IgD-negative memory B cell (primary cell): ENCODE data around the gene DLX6. TPM values are rescaled to one million over a fixed set of nuclear protein-coding genes. Genes with fewer than 3 reads are reported as not detected.
"Not testable (repeated sequence)": the region's sequence is repeated elsewhere in the genome, so short reads cannot be mapped to it uniquely, and the experiment has no call there.

Experiments used
- H3K27ac Mint-ChIP-seq, 3 donors: one replicate each; pipeline ENCODE4 v1.8.0; 2020 to 2022; ENCODE audit warnings: mild to moderate bottlenecking in 3 of 3, mixed read lengths in 3 of 3, moderate library complexity in 1 of 3
- H3K27me3 Mint-ChIP-seq: one replicate; pipeline ENCODE4 v1.8.0; 2021; ENCODE audit warnings: mixed read lengths
- H3K36me3 Mint-ChIP-seq: one replicate; pipeline ENCODE4 v1.8.0; 2020; ENCODE audit warnings: mild to moderate bottlenecking, mixed read lengths
- H3K4me1 Mint-ChIP-seq, 3 donors: one replicate each; pipeline ENCODE4 v1.8.0; 2020 to 2022; ENCODE audit warnings: mixed read lengths in 3 of 3, mild to moderate bottlenecking in 1 of 3
- H3K4me3 Mint-ChIP-seq, 4 donors: one replicate each; pipeline ENCODE4 v1.8.0; 2020 to 2022; ENCODE audit warnings: mild to moderate bottlenecking in 4 of 4, mixed read lengths in 4 of 4, moderate library complexity in 3 of 4
- H3K9me3 Mint-ChIP-seq, 3 donors: one replicate each; pipeline ENCODE4 v1.8.0; 2020 to 2021; ENCODE audit warnings: mixed read lengths in 3 of 3, mild to moderate bottlenecking in 1 of 3
- polyA plus RNA-seq: library from polyadenylated mRNA; unstranded; fragments of 300-500 nt; fragmentation: Illumina TruSeq; gene quantifications from one replicate; pipeline ENCODE4 v1.2.3, GENCODE V29; 2021

The DLX6 gene
- polyA plus RNA-seq, 1 donor from 2014 or later = not detected

- H3K4me1 Mint-ChIP-seq = peaks cover 3 to 7% (median 5%) of the 10 kb centered on the region in 3 donors
- H3K4me3 Mint-ChIP-seq = no peak overlapping the region
- no peak overlapping the region for H3K27ac Mint-ChIP-seq
- H3K27me3 Mint-ChIP-seq = peaks cover 74% of the 10 kb centered on the region
- peaks cover 2% of the 10 kb centered on the region for H3K36me3 Mint-ChIP-seq
- H3K9me3 Mint-ChIP-seq = peaks cover 0 to 8% (median 0%) of the 10 kb centered on the region in 3 donors
These were observed 15.2 kb downstream of the DLX6 start for GRCh38 chr7:97020601-97020995.

GRCh38 chr7:97020996-97021746 is 15.8 kb downstream of the DLX6 start:
- Mint-ChIP-seq H3K9me3 (peaks cover 0 to 8% (median 0%) of the 10 kb centered on the region in 3 donors), H3K4me3 (no peak overlapping the region), H3K36me3 (peaks cover 2% of the 10 kb centered on the region), H3K4me1 (peaks cover 8 to 10% (median 8%) of the 10 kb centered on the region in 3 donors), H3K27me3 (peaks cover 75% of the 10 kb centered on the region), H3K27ac (no peak overlapping the region)

- Mint-ChIP-seq H3K36me3 (peaks cover 2% of the 10 kb centered on the region), H3K9me3 (peaks cover 0 to 8% (median 0%) of the 10 kb centered on the region in 3 donors), H3K4me1 (peaks cover 11 to 15% (median 14%) of the 10 kb centered on the region in 3 donors), H3K27ac (peak overlapping the region in 2 of 3 donors; percentile 55 to 79), H3K4me3 (no peak overlapping the region), H3K27me3 (peaks cover 77% of the 10 kb centered on the region)
These were observed 16.6 kb downstream of the DLX6 start for GRCh38 chr7:97021747-97022490.

DNA sequence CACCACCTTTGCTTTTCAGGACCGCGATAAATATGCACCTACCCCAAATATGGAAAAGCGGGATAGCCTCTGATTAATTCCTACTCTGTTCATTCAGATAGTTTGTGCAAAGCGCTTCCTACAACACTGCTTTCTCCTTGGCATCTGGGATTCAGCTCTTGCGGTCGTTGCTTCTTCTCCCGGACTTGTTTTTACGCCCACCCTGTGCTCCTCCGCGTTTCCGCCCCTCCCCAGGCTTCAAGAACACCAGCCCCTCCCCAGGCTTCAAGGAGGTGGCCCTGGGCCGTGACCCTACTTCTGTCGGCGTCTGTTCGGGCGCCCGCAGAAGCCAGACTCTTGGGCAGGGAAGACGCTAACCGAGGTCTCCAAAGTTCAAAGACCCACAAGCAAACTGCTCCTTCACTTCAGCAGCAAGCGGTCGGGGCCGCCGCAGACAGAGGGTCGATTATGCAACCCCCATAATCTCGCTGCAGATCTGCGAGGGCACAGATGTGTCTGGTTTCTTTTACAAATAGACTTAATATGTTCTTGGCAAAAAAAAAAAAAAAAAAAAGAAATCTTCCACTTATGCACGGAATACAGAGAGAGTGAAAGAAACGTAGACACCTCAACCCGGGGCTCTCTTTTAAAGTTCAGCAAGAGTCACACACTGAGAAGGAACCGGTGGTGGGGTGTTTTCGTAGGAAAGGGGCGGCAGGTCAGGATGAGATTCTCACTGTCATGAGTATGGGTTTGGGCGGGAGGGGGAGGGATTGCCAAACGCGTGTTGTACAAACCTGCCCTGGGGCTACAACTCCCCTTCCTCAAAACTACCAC is 17.3 kb downstream of the DLX6 start:
- peaks cover 14 to 21% (median 19%) of the 10 kb centered on the region in 3 donors for H3K4me1 Mint-ChIP-seq
- H3K9me3 Mint-ChIP-seq = peaks cover 0 to 8% (median 0%) of the 10 kb centered on the region in 3 donors
- H3K36me3 Mint-ChIP-seq = peaks cover 2% of the 10 kb centered on the region
- H3K4me3 Mint-ChIP-seq = peak overlapping the region in 1 of 4 donors; percentile 21
- peak overlapping the region in 2 of 3 donors; percentile 32 to 79 for H3K27ac Mint-ChIP-seq
- peaks cover 78% of the 10 kb centered on the region for H3K27me3 Mint-ChIP-seq

DNA sequence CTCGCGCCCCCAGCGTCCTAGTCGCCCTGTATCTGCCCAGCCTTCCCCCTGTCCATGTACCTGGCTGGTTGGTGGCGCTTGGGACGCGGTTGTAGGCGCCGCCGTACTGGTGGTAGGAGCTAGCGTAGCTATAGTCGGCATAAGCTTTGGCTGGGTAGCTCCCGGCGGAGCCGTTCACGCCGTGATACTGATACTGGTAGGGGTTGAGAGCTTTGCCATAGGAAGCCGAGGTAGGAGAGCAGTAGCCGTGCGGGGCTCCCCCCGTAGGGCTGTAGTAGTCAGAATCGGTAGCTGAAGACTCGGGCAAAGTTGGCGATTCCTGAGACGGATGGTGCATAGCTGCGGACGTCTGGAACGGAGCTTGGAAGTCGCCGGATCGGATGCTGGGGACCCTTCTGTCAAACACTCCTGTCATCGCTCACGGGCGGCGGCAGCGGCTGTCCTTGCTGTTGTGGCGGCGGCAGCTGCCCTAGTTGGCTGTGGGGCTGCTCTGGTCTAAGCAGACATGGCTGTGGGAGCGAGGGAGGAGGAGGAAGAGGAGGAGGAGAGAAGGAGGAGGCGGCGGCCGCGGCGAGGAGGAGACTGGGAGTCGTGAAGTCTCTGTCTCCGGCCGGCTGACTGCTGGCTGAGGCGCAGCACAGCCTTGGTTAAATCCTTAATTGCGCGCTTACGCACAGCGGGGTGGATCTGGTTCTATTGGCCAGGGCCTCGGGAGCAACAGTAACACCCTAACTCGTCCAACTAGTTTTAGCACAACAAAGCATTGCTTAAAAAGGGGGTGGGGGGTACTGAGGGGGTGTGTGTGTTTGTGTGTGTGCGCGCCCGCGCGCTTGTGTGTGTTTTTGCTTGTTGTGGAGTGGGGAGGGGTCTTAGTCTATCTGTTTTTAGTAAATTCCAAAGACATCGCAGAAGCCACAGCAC is 19.1 kb downstream of the DLX6 start, which contains the start of gene DLX5:
Gene DLX5 (minus strand): TSS at position 623 of the 921 bp plus-strand sequence. CDS start 208 bp downstream, at position 415.
- peak within 1 kb of the TSS in 2 of 3 donors; percentile 16 to 87 for H3K27ac Mint-ChIP-seq
- H3K4me3 Mint-ChIP-seq = peak within 1 kb of the TSS in 3 of 4 donors; percentile 41 to 69 (median 43)
- peaks cover 2% of the 10 kb centered on the region for H3K36me3 Mint-ChIP-seq
- peaks cover 0 to 6% (median 0%) of the 10 kb centered on the region in 3 donors for H3K9me3 Mint-ChIP-seq
- peaks cover 71% of the 10 kb centered on the region for H3K27me3 Mint-ChIP-seq
- peaks cover 16 to 22% (median 20%) of the 10 kb centered on the region in 3 donors for H3K4me1 Mint-ChIP-seq

- H3K27ac Mint-ChIP-seq = peak overlapping the region in 1 of 3 donors; percentile 16
- peaks cover 0 to 6% (median 0%) of the 10 kb centered on the region in 3 donors for H3K9me3 Mint-ChIP-seq
- no peak overlapping the region for H3K4me3 Mint-ChIP-seq
- H3K4me1 Mint-ChIP-seq = peaks cover 16 to 22% (median 20%) of the 10 kb centered on the region in 3 donors
- peaks cover 67% of the 10 kb centered on the region for H3K27me3 Mint-ChIP-seq
- H3K36me3 Mint-ChIP-seq = peaks cover 2% of the 10 kb centered on the region
These were observed 19.8 kb downstream of the DLX6 start for GRCh38 chr7:97025130-97025499.

DNA sequence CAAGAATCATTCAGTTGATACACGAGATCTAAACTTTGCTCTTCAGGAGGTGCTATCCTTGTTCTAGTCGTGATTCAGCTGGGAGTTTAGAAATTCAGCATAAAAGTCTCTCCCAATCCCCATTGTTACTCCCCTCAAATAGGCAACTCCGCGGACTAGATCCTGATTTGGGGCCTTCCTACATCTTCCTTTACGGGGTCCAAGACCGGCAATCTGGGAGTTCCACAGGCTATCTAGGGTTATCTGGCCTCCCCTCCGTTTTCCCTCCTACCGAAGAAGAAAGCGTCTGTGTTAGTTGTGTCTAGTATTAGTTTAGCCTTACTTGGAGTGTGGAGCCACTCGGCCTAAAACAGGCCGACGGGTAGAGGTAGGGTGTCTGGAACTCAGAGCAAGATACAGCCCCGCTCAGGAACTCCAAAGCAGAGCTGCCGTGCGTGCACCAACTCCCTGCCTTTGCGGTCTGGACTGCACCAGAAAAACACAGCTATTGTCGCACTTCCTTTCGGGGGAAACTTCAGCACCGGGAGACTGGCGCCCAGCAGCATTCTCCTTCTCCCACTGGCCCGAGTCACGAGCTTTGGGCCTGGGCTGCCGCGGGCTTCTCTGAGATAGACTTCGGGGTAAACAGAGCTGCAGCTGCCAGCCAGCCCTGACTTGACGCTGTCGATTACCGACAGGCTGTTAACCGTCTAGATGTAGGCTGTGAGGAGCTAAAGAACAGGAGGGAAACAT is 20.8 kb downstream of the DLX6 start:
- Mint-ChIP-seq H3K27ac (peak overlapping the region in 2 of 3 donors; percentile 31), H3K4me1 (peaks cover 15 to 22% (median 20%) of the 10 kb centered on the region in 3 donors), H3K36me3 (no peaks in the 10 kb centered on the region), H3K27me3 (peaks cover 61% of the 10 kb centered on the region), H3K9me3 (peaks cover 0 to 6% (median 0%) of the 10 kb centered on the region in 3 donors), H3K4me3 (peak overlapping the region; percentile 13 to 85 (median 80))

GRCh38 chr7:97026715-97027426 is 21.5 kb downstream of the DLX6 start:
- no peaks in the 10 kb centered on the region for H3K36me3 Mint-ChIP-seq
- H3K4me3 Mint-ChIP-seq = peak overlapping the region; percentile 51 to 89 (median 80)
- peaks cover 58% of the 10 kb centered on the region for H3K27me3 Mint-ChIP-seq
- peaks cover 0 to 6% (median 0%) of the 10 kb centered on the region in 3 donors for H3K9me3 Mint-ChIP-seq
- peaks cover 15 to 22% (median 20%) of the 10 kb centered on the region in 3 donors for H3K4me1 Mint-ChIP-seq
- peak overlapping the region in 2 of 3 donors; percentile 31 to 55 for H3K27ac Mint-ChIP-seq

GRCh38 chr7:97027427-97028234 is 22.3 kb downstream of the DLX6 start:
- Mint-ChIP-seq H3K9me3 (peaks cover 0 to 3% (median 0%) of the 10 kb centered on the region in 3 donors), H3K36me3 (no peaks in the 10 kb centered on the region), H3K27me3 (peaks cover 54% of the 10 kb centered on the region), H3K27ac (peak overlapping the region in 1 of 3 donors; percentile 55), H3K4me3 (peak overlapping the region; percentile 10 to 89 (median 63)), H3K4me1 (peaks cover 15 to 18% (median 15%) of the 10 kb centered on the region in 3 donors)

GRCh38 chr7:97034213-97034852 is 29.0 kb downstream of the DLX6 start:
- H3K4me1 Mint-ChIP-seq, H3K27me3 Mint-ChIP-seq, H3K36me3 Mint-ChIP-seq, H3K4me3 Mint-ChIP-seq, H3K27ac Mint-ChIP-seq, H3K9me3 Mint-ChIP-seq: not testable (repeated sequence)

DNA sequence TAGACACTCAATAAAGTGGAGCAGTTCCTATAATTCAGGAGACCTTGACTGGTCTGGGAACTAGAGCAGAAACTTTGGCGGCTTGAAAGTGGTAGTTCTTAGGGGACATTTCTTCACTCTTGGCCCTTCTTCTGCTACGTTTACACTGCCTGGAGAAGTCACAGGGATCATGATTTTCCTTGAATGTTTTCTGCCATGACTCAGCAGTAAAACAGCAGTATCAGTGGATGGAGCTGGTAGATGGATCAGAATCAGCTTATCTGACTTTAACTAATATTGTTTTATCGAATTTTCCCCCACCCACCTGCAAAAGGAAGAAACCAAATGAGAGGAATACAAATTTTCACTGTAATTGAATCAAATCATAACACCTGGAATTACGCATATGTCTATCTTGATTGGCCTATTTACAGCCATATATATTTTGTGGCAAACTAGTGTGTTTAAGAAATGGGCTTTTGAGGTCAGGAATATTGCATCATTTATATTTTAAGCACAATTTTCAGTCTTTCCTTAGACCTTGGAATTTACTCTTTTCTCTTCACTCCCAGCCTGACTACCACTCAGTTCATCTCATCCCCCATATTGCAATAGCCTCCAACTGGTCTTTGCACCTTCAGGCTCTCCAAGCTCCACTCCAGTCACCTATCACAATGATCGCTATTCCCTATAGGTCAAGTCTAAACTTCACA is 34.2 kb downstream of the DLX6 start:
- Mint-ChIP-seq H3K4me3 (no peak overlapping the region), H3K36me3 (no peaks in the 10 kb centered on the region), H3K27me3 (peaks cover 13% of the 10 kb centered on the region), H3K27ac (no peak overlapping the region), H3K9me3 (peaks cover 0 to 7% (median 0%) of the 10 kb centered on the region in 3 donors), H3K4me1 (peaks cover 0 to 3% (median 0%) of the 10 kb centered on the region in 3 donors)
